Common myeloid progenitor, CD34-positive (primary cell): ENCODE measurements around the gene ARHGEF39.
A peak's percentile ranks its signal among the peaks of the same experiment; 100 is the strongest.

Source experiments
- CTCF ChIA-PET: fragments of 350-600 bp; sonication (Branson Sonifier 250); formaldehyde crosslinking; loops from one replicate; lab custom pipeline; 2021; ENCODE audit warnings: antibody characterized with exemption; lab: Charles Lee
- POLR2A ChIA-PET: fragments of 350-600 bp; sonication (Branson Sonifier 250); formaldehyde crosslinking; loops from one replicate; lab custom pipeline; 2021; ENCODE audit warnings: antibody characterized with exemption; lab: Charles Lee
- DNase-seq, 3 donors: peaks; one replicate each; pipeline versions ENCODE4 v3.0.0 to v3.0.0-alpha.2; 2013
- H3K27ac ChIP-seq, 2 experiments: 1 replicate in 1 of 2; 2 replicates in 1 of 2; pipeline ENCODE4 v1.7.0; 2013; ENCODE audit warnings: inconsistent platforms in 2 of 2, low read length in 2 of 2, mild to moderate bottlenecking in 2 of 2, low read depth in 1 of 2, moderate library complexity in 1 of 2; ENCODE audit not compliant: severe bottlenecking in 2 of 2, insufficient read depth in 1 of 2, poor library complexity in 1 of 2
- H3K27me3 ChIP-seq, 5 experiments: replicated peaks in 2 of 5; 1 replicate in 3 of 5; 2 replicates in 2 of 5; pipeline versions ENCODE4 v1.6.1 to v1.7.0; 2013; ENCODE audit warnings: low read length in 4 of 5, mild to moderate bottlenecking in 2 of 5, moderate library complexity in 2 of 5, inconsistent platforms in 1 of 5; ENCODE audit not compliant: insufficient read depth in 5 of 5, control insufficient read depth in 4 of 5
- H3K36me3 ChIP-seq, 4 experiments: 1 replicate in 2 of 4; 2 replicates in 2 of 4; pipeline versions ENCODE4 v1.6.1 to v1.7.0; 2013; ENCODE audit warnings: low read length in 3 of 4, control low read depth in 1 of 4, mild to moderate bottlenecking in 1 of 4; ENCODE audit not compliant: control insufficient read depth in 4 of 4, insufficient read depth in 4 of 4
- H3K4me1 ChIP-seq, 4 experiments: 1 replicate in 3 of 4; 2 replicates in 1 of 4; pipeline versions ENCODE4 v1.6.1 to v1.7.1; 2013; ENCODE audit warnings: low read length in 3 of 4, mild to moderate bottlenecking in 3 of 4, control low read depth in 1 of 4, inconsistent platforms in 1 of 4, moderate library complexity in 1 of 4; ENCODE audit not compliant: control insufficient read depth in 4 of 4, insufficient read depth in 4 of 4; ENCODE audit errors: control extremely low read depth in 1 of 4
- H3K4me3 ChIP-seq, 7 experiments: 1 replicate in 4 of 7; 2 replicates in 3 of 7; pipeline versions ENCODE4 v1.5.1 to v1.7.0; 2013; ENCODE audit warnings: mild to moderate bottlenecking in 7 of 7, low read length in 6 of 7, moderate library complexity in 6 of 7, inconsistent platforms in 2 of 7, low read depth in 2 of 7, control low read depth in 1 of 7; ENCODE audit not compliant: insufficient read depth in 4 of 7, control insufficient read depth in 1 of 7; ENCODE audit errors: extremely low read depth in 1 of 7
- H3K9me3 ChIP-seq, 5 experiments: 1 replicate in 4 of 5; 2 replicates in 1 of 5; pipeline versions ENCODE4 v1.6.1 to v1.7.1; 2013; ENCODE audit warnings: low read length in 4 of 5, mild to moderate bottlenecking in 2 of 5, inconsistent platforms in 1 of 5, low read depth in 1 of 5, moderate library complexity in 1 of 5; ENCODE audit not compliant: control insufficient read depth in 4 of 5, insufficient read depth in 2 of 5; ENCODE audit errors: control extremely low read depth in 1 of 5
- WGBS: methylation state at CpG from one replicate; pipeline ENCODE4 v1.1.5; 2013; ENCODE audit not compliant: insufficient coverage; 5-methylcytosine and 5-hydroxymethylcytosine counted together

Gene ARHGEF39

DNA sequence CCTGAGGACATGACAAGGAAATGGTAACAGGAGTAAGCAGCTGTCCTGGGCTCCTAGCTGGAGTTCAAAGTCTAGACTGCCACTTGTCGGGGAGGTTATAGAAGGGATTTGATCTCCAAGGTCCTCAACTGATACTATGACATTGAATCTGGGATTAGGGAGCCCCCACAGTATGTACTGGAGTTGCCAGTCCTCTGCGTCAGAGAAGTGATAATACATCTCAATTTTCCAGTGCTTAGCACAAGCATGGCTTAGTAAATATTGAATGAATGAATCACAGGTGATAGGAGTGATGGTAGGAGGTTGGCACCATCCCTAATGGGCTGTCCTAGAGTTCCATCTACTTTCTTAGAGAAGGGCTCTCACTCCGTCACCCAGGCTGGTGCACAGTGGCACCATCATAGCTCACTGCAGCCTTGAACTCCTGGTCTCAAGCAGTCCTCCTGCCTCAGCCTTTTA, 31.0 kb upstream of the ARHGEF39 start:
- Histone ChIP-seq H3K9me3 (no peaks in the 10 kb centered on the region), H3K4me3 (no peak overlapping the region), H3K36me3 (peaks cover 35 to 56% (median 50%) of the 10 kb centered on the region in 4 experiments), H3K27ac (no peak overlapping the region), H3K4me1 (peaks cover 0 to 6% (median 4%) of the 10 kb centered on the region in 4 experiments), H3K27me3 (no peaks in the 10 kb centered on the region)
- POLR2A ChIA-PET: interaction anchor here (0.6 to 1.5 kb wide), 2 partner anchors 38 to 120 kb away, joined by 3 to 4 read pairs; partner anchors contain the start of genes CCDC107 and RMRP
- no peak for DNase-seq
- 100% methylated on average over 1 of the region's 3 CpGs for WGBS
- CTCF ChIA-PET: interaction anchor here (1.1 to 8.3 kb wide), 30 partner anchors 8 to 183 kb away, joined by 3 to 86 read pairs (median 10); partner anchors contain the start of genes ARHGEF39, CA9, CCDC107 and CREB3

DNA sequence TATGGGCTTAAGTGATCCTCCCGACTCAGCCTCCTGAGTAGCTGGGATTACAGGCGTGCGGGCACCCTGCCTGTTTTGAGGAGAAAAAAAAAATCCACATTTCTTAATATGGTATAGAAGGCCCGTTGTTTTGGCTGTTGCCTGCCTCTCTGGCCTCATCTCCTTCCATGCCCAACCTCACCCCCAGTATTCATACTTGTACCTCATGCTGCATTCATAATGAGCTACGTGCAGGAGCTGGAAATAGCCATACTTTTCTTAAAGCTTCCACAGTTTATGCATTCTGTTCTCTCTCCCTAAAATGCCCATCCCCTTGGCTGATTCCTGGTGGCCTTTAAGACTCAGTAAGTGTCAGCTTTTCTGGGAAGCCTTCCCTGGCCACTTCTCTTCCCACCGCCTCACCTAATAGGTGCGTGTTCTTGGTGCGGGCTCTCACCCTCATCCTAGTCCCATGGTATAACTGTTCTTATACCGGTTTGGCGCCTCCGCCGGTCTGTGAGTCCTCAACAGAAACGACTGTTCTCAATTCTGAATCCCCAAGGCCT, 26.8 kb upstream of the ARHGEF39 start:
- 100% methylated on average over 5 of the region's 13 CpGs for WGBS
- peak overlapping the region in 1 of 7 experiments; percentile 85 for H3K4me3 ChIP-seq
- no peak for DNase-seq
- peaks cover 0 to 19% (median 18%) of the 10 kb centered on the region in 4 experiments for H3K4me1 ChIP-seq
- CTCF ChIA-PET: interaction anchor here (0.7 to 8.3 kb wide), 18 partner anchors 9 to 76 kb away, joined by 3 to 86 read pairs (median 3); partner anchors contain the start of genes ARHGEF39, CCDC107 and RMRP
- H3K27ac ChIP-seq: no peak overlapping the region
- POLR2A ChIA-PET: interaction anchor here (0.6 to 0.7 kb wide), 2 partner anchors 21 to 33 kb away, joined by 3 read pairs; no protein-coding TSS in a partner anchor
- H3K9me3 ChIP-seq: no peaks in the 10 kb centered on the region
- H3K36me3 ChIP-seq: peaks cover 8 to 14% (median 10%) of the 10 kb centered on the region in 4 experiments
- H3K27me3 ChIP-seq: no peaks in the 10 kb centered on the region

DNA sequence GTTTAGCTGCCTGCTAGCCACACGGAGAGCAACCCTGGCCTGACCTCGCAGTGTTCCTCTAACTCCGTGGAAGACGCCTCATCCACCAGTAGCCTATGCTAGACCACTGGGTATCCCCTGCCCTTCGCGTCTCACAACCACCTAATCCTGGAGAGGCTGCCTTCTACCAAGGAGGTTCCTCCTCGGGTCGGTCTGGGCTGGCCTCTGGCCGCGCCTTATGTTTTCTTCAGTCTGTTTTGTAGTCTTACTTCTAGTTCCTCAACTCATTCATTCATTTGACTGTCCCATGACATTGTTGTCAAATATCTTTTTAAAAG, 26.3 kb upstream of the ARHGEF39 start:
- WGBS: 16% methylated on average over 10 of the region's 10 CpGs
- Histone ChIP-seq H3K4me3 (peak overlapping the region; percentile 52 to 87 (median 74)), H3K27me3 (no peaks in the 10 kb centered on the region), H3K4me1 (peaks cover 0 to 19% (median 18%) of the 10 kb centered on the region in 4 experiments), H3K27ac (peak overlapping the region in 1 of 2 experiments; percentile 43), H3K9me3 (no peaks in the 10 kb centered on the region), H3K36me3 (peaks cover 3 to 9% (median 6%) of the 10 kb centered on the region in 4 experiments)
- ChIA-PET CTCF (interaction anchor here (0.7 to 8.3 kb wide), 17 partner anchors 9 to 76 kb away, joined by 3 to 86 read pairs (median 3); partner anchors contain the start of genes ARHGEF39, CCDC107 and RMRP), POLR2A (interaction anchor here (0.6 to 1.4 kb wide), 3 partner anchors 17 to 34 kb away, joined by 3 read pairs; no protein-coding TSS in a partner anchor)
- DNase-seq: peak in 2 of 3 donors; percentile 11 to 25

DNA sequence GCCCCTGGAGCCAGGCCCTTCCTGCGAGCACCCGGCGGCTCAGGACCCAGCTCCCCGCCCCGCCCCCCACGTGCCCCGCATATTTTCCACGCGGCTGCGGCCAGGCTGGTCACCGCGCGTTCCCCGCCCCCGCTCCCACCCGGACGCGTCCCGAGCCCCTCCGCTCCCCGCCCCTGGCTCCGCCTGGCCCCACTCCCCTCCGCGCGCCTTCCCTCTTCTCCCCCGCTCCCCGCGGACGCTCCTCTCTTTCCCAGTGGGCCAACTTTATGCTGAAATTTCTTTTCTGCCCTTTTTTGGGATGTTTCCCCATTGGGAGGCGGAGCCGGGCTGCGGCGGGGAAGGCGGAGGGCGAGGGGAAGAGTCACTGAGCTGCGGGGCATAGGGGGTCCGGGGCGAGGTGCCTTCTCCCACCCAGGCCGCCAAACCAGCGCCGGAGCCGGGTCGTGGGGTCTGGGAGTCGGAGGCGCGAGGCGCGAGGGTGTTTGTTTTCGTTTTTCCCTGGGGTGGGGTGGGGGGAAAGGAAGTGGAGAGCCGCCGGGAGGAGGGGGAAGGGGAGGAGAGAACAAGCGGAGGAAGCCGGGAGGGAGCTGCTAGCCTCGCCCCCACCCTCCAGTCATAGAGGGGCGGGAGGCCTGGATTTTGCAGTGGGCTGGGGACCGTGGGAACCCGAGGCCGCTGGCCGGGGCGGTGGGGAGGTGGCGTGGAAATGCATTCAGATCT, 25.8 kb upstream of the ARHGEF39 start:
- CTCF ChIA-PET: interaction anchor here (1.1 to 2.6 kb wide), 12 partner anchors 10 to 38 kb away, joined by 3 to 7 read pairs (median 4); partner anchors contain the start of genes CCDC107 and RMRP
- H3K36me3 ChIP-seq: peaks cover under 1 to 4% (median 2%) of the 10 kb centered on the region in 4 experiments

DNA sequence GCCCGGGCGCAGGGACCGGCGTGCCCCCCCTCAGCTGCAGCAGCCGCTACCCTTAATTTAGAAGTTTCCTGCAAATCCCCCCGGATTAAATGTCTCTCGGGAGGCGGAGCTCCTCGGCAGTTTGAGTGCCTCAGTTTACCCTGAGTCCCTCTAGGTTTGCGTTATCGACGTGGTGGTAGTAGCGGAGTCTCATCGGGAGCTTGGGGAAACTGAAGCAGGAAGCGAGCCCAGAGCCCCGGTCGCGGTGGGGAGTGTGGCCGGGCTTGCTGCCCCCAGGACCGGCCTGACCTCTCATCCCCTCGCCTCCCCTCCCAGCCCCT, 25.3 kb upstream of the ARHGEF39 start:
- H3K27ac ChIP-seq: no peak overlapping the region
- WGBS: 0% methylated on average over 9 of the region's 21 CpGs
- peak overlapping the region; percentile 44 to 87 (median 74) for H3K4me3 ChIP-seq
- ChIA-PET CTCF (interaction anchor here (1.1 to 1.4 kb wide), 4 partner anchors 13 to 36 kb away, joined by 3 to 7 read pairs (median 4); partner anchors contain the start of genes CCDC107 and RMRP), POLR2A (interaction anchor here (0.7 to 1.4 kb wide), 2 partner anchors 15 to 18 kb away, joined by 3 read pairs; no protein-coding TSS in a partner anchor)
- DNase-seq: no peak
- peaks cover 0 to 19% (median 18%) of the 10 kb centered on the region in 4 experiments for H3K4me1 ChIP-seq
- no peaks in the 10 kb centered on the region for H3K27me3 ChIP-seq
- no peaks in the 10 kb centered on the region for H3K9me3 ChIP-seq
- peaks cover 0 to 5% (median 2%) of the 10 kb centered on the region in 4 experiments for H3K36me3 ChIP-seq

More for the DNA sequence above, 25.8 kb upstream of the ARHGEF39 start:
- Histone ChIP-seq H3K9me3 (no peaks in the 10 kb centered on the region), H3K27me3 (no peaks in the 10 kb centered on the region), H3K4me3 (peak overlapping the region; percentile 52 to 87 (median 74)), H3K4me1 (peaks cover 0 to 19% (median 18%) of the 10 kb centered on the region in 4 experiments), H3K27ac (peak overlapping the region in 1 of 2 experiments; percentile 43)
- WGBS: under 1% methylated on average over 39 of the region's 61 CpGs
- DNase-seq: peak; percentile 11 to 46 (median 39)
- POLR2A ChIA-PET: interaction anchor here (0.7 to 1.4 kb wide), 2 partner anchors 16 to 17 kb away, joined by 3 read pairs; no protein-coding TSS in a partner anchor

DNA sequence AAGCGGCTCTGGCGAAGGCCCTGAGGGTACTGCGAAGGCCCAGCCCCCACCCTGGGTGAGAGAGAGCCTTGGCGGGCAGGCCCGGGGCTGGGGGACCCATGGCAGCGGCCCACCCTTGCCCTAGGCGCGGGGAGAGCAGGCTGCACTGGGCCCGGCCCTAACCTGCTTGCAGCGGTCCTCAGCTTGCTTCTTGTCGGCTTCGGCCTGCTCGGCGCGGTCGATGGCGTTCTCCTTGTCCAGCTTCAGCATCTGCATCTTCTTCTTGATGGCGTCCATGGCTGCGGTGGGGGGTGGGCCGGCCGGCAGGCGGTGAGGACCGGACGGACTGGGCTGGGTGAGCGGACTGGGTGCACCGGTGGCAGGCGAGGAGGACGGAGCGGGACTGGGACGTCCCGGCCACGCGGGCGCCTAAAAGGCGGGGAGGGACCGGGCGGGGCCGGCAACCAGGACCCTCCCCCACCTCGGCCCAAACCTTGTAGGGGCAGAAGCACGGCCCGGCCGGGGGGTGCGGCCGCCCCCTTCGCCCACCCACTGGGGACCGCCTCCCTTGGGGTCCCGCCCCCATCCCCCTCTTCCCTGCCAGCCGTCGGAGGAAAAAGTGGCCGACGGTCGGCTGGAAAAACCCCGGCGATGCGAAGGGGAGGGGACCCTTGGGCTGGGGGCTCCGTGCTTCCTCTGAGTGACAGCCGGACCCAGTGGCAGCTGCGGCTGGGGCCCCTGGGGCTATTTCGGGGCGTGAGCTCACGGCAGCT, 24.7 kb upstream of the ARHGEF39 start, which contains the start of gene TPM2:
TPM2 (minus strand) TSS at position 384 of the 752 bp plus-strand sequence; CDS start at position 276, 108 bp downstream.
- no peak within 1 kb of the TSS for H3K27ac ChIP-seq
- peak in 1 of 3 donors; percentile 9 for DNase-seq
- ChIA-PET POLR2A (no interaction called here), CTCF (interaction anchor here (1.1 to 2.0 kb wide), 3 partner anchors 27 to 38 kb away, joined by 3 to 7 read pairs (median 4); partner anchors contain the start of genes CCDC107 and RMRP)
- 29% methylated on average over 60 of the region's 61 CpGs for WGBS
- H3K36me3 ChIP-seq: peaks cover 0 to 10% (median 3%) of the 10 kb centered on the region in 4 experiments
- peak within 1 kb of the TSS; percentile 52 to 87 (median 74) for H3K4me3 ChIP-seq
- peaks cover 0 to 19% (median 18%) of the 10 kb centered on the region in 4 experiments for H3K4me1 ChIP-seq
- no peaks in the 10 kb centered on the region for H3K9me3 ChIP-seq
- H3K27me3 ChIP-seq: no peaks in the 10 kb centered on the region
